ENCODE measurements around the gene MTCH2. TPM values are rescaled to one million over a fixed set of nuclear protein-coding genes. Genes with fewer than 3 reads are reported as not detected.

The MTCH2 gene
- polyA plus RNA-seq, 1 donor (not counting 4 experiments of a cell fraction or from before 2014, with no cell fraction given), result 185 TPM

DNA sequence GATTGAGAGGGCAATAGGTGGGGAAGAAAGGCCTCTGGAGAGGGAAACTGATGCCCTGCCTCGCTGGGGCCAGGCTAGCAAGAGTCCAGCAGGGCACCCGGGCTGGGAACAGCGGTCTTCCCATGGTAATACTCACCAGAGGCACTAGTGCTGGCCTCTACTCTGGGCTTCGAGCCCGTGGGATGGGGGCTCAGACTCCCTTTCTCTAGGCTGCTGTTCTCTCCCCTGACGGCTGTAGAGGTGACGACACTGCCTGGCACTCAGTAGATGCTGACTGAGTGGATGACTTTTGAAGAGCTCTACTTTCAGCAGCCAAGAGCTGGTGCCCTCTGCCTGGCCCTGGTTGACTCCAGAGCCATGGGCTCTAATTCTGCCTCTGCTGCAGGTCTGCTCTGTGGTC, 47.3 kb downstream of the MTCH2 start:
- no peak for FAIRE-seq
- Histone ChIP-seq H3K9me3 (ENCODE audit: control insufficient read depth, low read depth, low read length) (no peaks in the 10 kb centered on the region), H2AFZ (ENCODE audit: control insufficient read depth, low read length) (no peak overlapping the region), H3K4me3 (ENCODE audit: control insufficient read depth in 2 of 3, extremely low read depth in 1 of 3, insufficient read depth in 2 of 3, low read depth in 1 of 3, low read length in 3 of 3) (no peak overlapping the region), H3K9ac (ENCODE audit: control insufficient read depth, extremely low read depth, insufficient read depth, low read length) (no peak overlapping the region), H4K20me1 (ENCODE audit: control insufficient read depth, extremely low read depth, insufficient read depth, low read length) (peaks cover 3% of the 10 kb centered on the region), H3K9me1 (ENCODE audit: control insufficient read depth, extremely low read depth, insufficient read depth, low read length) (no peaks in the 10 kb centered on the region), H3K4me2 (ENCODE audit: control insufficient read depth, extremely low read depth, insufficient read depth, low read depth, low read length) (no peak overlapping the region), H3K36me3 (ENCODE audit: control insufficient read depth in 2 of 2, extremely low read depth in 1 of 2, insufficient read depth in 2 of 2, low read length in 2 of 2) (no peaks in the 10 kb centered on the region), H3K79me2 (ENCODE audit: control insufficient read depth, insufficient read depth, low read length) (no peaks in the 10 kb centered on the region), H3K27me3 (ENCODE audit: control insufficient read depth, extremely low read depth, insufficient read depth, low read length) (peaks cover 54% of the 10 kb centered on the region), H3K4me1 (ENCODE audit: control insufficient read depth, extremely low read depth, insufficient read depth, low read length) (peaks cover 3% of the 10 kb centered on the region), H3K27ac (ENCODE audit: control insufficient read depth, insufficient read depth, low read length) (no peak overlapping the region)
- dilution Hi-C loops (cut with MboI; ENCODE audit: extremely low pct_ligation_motif_present, low sequenced_read_pairs), result no loop called here
- TF ChIP-seq, protein P1, sequence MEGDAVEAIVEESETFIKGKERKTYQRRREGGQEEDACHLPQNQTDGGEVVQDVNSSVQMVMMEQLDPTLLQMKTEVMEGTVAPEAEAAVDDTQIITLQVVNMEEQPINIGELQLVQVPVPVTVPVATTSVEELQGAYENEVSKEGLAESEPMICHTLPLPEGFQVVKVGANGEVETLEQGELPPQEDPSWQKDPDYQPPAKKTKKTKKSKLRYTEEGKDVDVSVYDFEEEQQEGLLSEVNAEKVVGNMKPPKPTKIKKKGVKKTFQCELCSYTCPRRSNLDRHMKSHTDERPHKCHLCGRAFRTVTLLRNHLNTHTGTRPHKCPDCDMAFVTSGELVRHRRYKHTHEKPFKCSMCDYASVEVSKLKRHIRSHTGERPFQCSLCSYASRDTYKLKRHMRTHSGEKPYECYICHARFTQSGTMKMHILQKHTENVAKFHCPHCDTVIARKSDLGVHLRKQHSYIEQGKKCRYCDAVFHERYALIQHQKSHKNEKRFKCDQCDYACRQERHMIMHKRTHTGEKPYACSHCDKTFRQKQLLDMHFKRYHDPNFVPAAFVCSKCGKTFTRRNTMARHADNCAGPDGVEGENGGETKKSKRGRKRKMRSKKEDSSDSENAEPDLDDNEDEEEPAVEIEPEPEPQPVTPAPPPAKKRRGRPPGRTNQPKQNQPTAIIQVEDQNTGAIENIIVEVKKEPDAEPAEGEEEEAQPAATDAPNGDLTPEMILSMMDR (optimal IDR thresholded peaks at IDR 0.05 in 1 of 3, IDR thresholded peaks at IDR 0.05 in 1 of 3, conservative IDR thresholded peaks at IDR 0.05 in 1 of 3; ENCODE audit: extremely low read depth in 1 of 3, insufficient read depth in 2 of 3, low read length in 3 of 3), result no peak
- no peak for DNase-seq (ENCODE audit: low read depth, low spot score)

DNA sequence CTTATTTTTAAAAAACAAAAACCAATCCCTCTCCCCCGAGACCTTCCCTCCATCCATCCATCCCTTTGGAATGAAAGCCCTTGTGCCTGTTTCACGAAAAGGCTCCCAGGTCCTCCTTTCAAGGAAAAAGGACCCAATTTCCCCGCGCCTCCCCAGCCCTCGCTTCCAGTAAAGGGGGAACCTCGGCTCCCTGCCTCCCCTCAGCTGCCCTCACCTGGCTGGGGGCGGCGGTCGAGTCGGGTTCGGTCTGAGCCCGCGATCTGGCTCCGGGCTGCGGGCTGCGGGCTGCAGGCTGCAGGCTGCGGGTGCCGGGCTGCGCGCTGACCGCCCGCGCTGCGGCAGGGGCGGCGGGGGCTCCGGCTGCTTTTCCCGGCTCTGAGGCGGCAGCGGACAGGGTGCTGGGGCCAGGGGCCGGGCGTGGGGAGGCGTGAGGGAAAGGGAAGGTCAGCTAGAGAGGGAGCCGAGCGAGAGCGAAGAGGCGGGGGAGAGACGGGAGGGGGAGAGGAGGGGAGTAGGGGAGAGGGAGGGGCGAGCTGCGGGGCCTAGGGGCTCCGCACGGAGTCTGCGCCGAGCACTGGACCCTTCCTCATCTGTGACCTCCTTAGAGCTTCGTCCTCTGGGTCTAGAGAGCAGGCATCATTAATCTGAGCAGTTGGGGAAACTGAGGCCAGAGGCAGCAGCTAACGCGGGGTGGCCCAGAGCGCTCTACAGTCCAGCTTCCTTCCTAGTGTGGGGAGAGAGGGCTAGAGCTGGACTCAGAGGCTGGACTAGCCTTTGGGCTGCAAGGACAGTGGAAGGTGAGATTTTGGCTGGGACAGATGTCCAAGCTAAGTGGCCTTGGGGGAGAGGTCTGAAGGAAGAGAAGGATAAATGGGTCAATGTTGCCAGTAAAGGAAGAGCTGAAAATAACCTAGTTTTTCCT, 48.2 kb downstream of the MTCH2 start, which contains the start of gene C1QTNF4:
C1QTNF4 (minus strand) TSS at position 478 of the 922 bp plus-strand sequence. CDS start 3,601 bp downstream, outside the sequence.
- Histone ChIP-seq H3K4me3 (ENCODE audit: control insufficient read depth in 2 of 3, extremely low read depth in 1 of 3, insufficient read depth in 2 of 3, low read depth in 1 of 3, low read length in 3 of 3) (peak within 1 kb of the TSS in 1 of 3 experiments; percentile 20), H3K9ac (ENCODE audit: control insufficient read depth, extremely low read depth, insufficient read depth, low read length) (no peak within 1 kb of the TSS), H3K36me3 (ENCODE audit: control insufficient read depth in 2 of 2, extremely low read depth in 1 of 2, insufficient read depth in 2 of 2, low read length in 2 of 2) (no peaks in the 10 kb centered on the region), H3K9me3 (ENCODE audit: control insufficient read depth, low read depth, low read length) (no peaks in the 10 kb centered on the region), H3K27ac (ENCODE audit: control insufficient read depth, insufficient read depth, low read length) (no peak within 1 kb of the TSS), H3K79me2 (ENCODE audit: control insufficient read depth, insufficient read depth, low read length) (no peaks in the 10 kb centered on the region), H4K20me1 (ENCODE audit: control insufficient read depth, extremely low read depth, insufficient read depth, low read length) (peaks cover 3% of the 10 kb centered on the region), H2AFZ (ENCODE audit: control insufficient read depth, low read length) (no peak within 1 kb of the TSS), H3K4me1 (ENCODE audit: control insufficient read depth, extremely low read depth, insufficient read depth, low read length) (peaks cover 3% of the 10 kb centered on the region), H3K27me3 (ENCODE audit: control insufficient read depth, extremely low read depth, insufficient read depth, low read length) (peaks cover 63% of the 10 kb centered on the region), H3K9me1 (ENCODE audit: control insufficient read depth, extremely low read depth, insufficient read depth, low read length) (no peaks in the 10 kb centered on the region), H3K4me2 (ENCODE audit: control insufficient read depth, extremely low read depth, insufficient read depth, low read depth, low read length) (peak within 1 kb of the TSS; percentile 46)
- DNase-seq (ENCODE audit: low read depth, low spot score) (no peak), FAIRE-seq (no peak)
- dilution Hi-C loops (cut with MboI; ENCODE audit: extremely low pct_ligation_motif_present, low sequenced_read_pairs), result no loop called here
- TF ChIP-seq, protein P1 (optimal IDR thresholded peaks at IDR 0.05 in 1 of 3, IDR thresholded peaks at IDR 0.05 in 1 of 3, conservative IDR thresholded peaks at IDR 0.05 in 1 of 3; ENCODE audit: extremely low read depth in 1 of 3, insufficient read depth in 2 of 3, low read length in 3 of 3), result no peak
- TF ChIP-seq EZH2 (IDR thresholded peaks at IDR 0.05; ENCODE audit: low read length), result peak; percentile 89

Data from keratinocyte (primary cell).